Trophoblast cell (in vitro differentiated cells and primary cell): ENCODE data around the gene SENP5.

ENCODE experiments used
- DNase-seq, 2 donors: peaks; one replicate each; pipeline ENCODE4 v3.0.0-alpha.2; 2016
- H2AFZ ChIP-seq: 2 replicates; pipeline ENCODE4 v1.6.1; 2013; ENCODE audit warnings: low read length, moderate library complexity, mild to moderate bottlenecking; ENCODE audit not compliant: insufficient read depth, poor library complexity
- H2AK5ac ChIP-seq: 2 replicates; pipeline ENCODE4 v1.6.1; 2013; ENCODE audit warnings: mild to moderate bottlenecking, low read length
- H2BK120ac ChIP-seq: 2 replicates; pipeline ENCODE4 v1.6.1; 2013; ENCODE audit warnings: low read length, mild to moderate bottlenecking, moderate library complexity; ENCODE audit not compliant: insufficient read depth, poor library complexity
- H2BK12ac ChIP-seq: 2 replicates; pipeline ENCODE4 v1.6.1; 2013; ENCODE audit warnings: mild to moderate bottlenecking, low read length, moderate library complexity
- H2BK5ac ChIP-seq: 2 replicates; pipeline ENCODE4 v1.6.1; 2013; ENCODE audit warnings: low read length, low read depth, moderate library complexity, mild to moderate bottlenecking; ENCODE audit not compliant: poor library complexity
- H3K14ac ChIP-seq: 2 replicates; pipeline ENCODE4 v1.6.1; 2013; ENCODE audit warnings: mild to moderate bottlenecking, low read length
- H3K18ac ChIP-seq: 2 replicates; pipeline ENCODE4 v1.6.1; 2013; ENCODE audit warnings: mild to moderate bottlenecking, low read length
- H3K23ac ChIP-seq: 2 replicates; pipeline ENCODE4 v1.6.1; 2013; ENCODE audit warnings: low read length
- H3K27ac ChIP-seq: 2 replicates; pipeline ENCODE4 v1.5.1; 2013; ENCODE audit warnings: low read depth, mild to moderate bottlenecking, inconsistent platforms, low read length, moderate library complexity
- H3K27me3 ChIP-seq: 2 replicates; pipeline ENCODE4 v1.6.1; 2013; ENCODE audit warnings: inconsistent platforms, mild to moderate bottlenecking, low read length, moderate library complexity; ENCODE audit not compliant: insufficient read depth
- H3K36me3 ChIP-seq, 2 experiments: 1 replicate in 1 of 2; 2 replicates in 1 of 2; pipeline ENCODE4 v1.6.1; 2013; ENCODE audit warnings: low read length in 2 of 2, mild to moderate bottlenecking in 2 of 2, moderate library complexity in 1 of 2; ENCODE audit not compliant: insufficient read depth in 2 of 2, control insufficient read depth in 1 of 2
- H3K4ac ChIP-seq: 2 replicates; pipeline ENCODE4 v1.6.1; 2013; ENCODE audit warnings: low read depth, mild to moderate bottlenecking, low read length, moderate library complexity
- H3K4me1 ChIP-seq, 2 experiments: 1 replicate in 1 of 2; 2 replicates in 1 of 2; pipeline ENCODE4 v1.6.1; 2013; ENCODE audit warnings: low read length in 2 of 2, mild to moderate bottlenecking in 2 of 2, moderate library complexity in 1 of 2; ENCODE audit not compliant: insufficient read depth in 2 of 2, control insufficient read depth in 1 of 2
- H3K4me2 ChIP-seq: 2 replicates; pipeline ENCODE4 v1.6.1; 2013; ENCODE audit warnings: inconsistent platforms, mild to moderate bottlenecking, low read length, moderate library complexity
- H3K4me3 ChIP-seq: 2 replicates; pipeline ENCODE4 v1.5.1; 2013; ENCODE audit warnings: mild to moderate bottlenecking, low read depth, low read length, inconsistent platforms
- H3K79me1 ChIP-seq: one replicate; pipeline ENCODE4 v1.6.1; 2013; ENCODE audit warnings: low read length
- H3K79me2 ChIP-seq: 2 replicates; pipeline ENCODE4 v1.6.1; 2013; ENCODE audit warnings: low read length, mild to moderate bottlenecking; ENCODE audit not compliant: control insufficient read depth, insufficient read depth, poor library complexity
- H3K9ac ChIP-seq: 2 replicates; pipeline ENCODE4 v1.6.1; 2013; ENCODE audit warnings: mild to moderate bottlenecking, low read length
- H3K9me3 ChIP-seq: 2 replicates; pipeline ENCODE4 v1.6.1; 2013; ENCODE audit warnings: low read depth, mild to moderate bottlenecking, control low read depth, inconsistent platforms, low read length; ENCODE audit not compliant: insufficient read depth
- H4K12ac ChIP-seq: 2 replicates; pipeline ENCODE4 v1.6.1; 2013; ENCODE audit warnings: low read depth, mild to moderate bottlenecking, low read length, moderate library complexity
- H4K8ac ChIP-seq: 2 replicates; pipeline ENCODE4 v1.6.1; 2013; ENCODE audit warnings: low read depth, mild to moderate bottlenecking, low read length, moderate library complexity
- H4K91ac ChIP-seq: one replicate; pipeline ENCODE4 v1.6.1; 2013; ENCODE audit warnings: low read depth, mild to moderate bottlenecking, low read length, moderate library complexity
- WGBS: extraction: QIAGEN DNeasy Blood & Tissue Kit; methylation state at CpG from one replicate; pipeline ENCODE4 v1.1.7; 2013; ENCODE audit warnings: missing lambda C conversion rate; ENCODE audit not compliant: insufficient read length, insufficient coverage; ENCODE audit errors: extremely low coverage; 5-methylcytosine and 5-hydroxymethylcytosine counted together

Gene SENP5

DNA sequence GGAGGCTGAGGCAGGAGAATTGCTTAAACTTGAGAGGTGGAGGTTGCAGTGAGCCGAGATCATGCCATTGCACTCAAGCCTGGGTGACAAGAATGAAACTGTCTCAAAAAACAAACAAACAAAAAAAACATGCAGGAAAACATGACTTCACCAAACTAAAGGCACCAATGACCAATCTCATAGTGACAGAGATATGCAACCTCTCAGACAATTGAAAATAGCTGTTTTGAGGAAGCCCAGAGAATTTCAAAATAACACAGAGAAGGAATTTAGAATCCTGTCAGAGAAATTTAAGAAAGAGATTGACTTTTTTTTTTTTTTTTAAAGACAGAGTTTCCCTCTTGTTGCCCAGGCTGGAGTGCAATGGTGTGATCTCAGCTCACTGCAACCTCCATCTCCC lies 48.5 kb downstream of the SENP5 start:
- peaks cover 11 to 14% of the 10 kb centered on the region in 2 experiments for H3K36me3 ChIP-seq
- no peak overlapping the region for H2AK5ac ChIP-seq
- no peak overlapping the region for H3K14ac ChIP-seq
- H3K4me2 ChIP-seq: no peak overlapping the region
- WGBS: no CpG with 5 or more reads among the region's 1 CpG
- no peak overlapping the region for H3K9ac ChIP-seq
- no peak overlapping the region for H3K23ac ChIP-seq
- no peak overlapping the region for H2BK5ac ChIP-seq
- no peak overlapping the region for H2BK12ac ChIP-seq
- H3K27me3 ChIP-seq: no peaks in the 10 kb centered on the region
- no peak overlapping the region for H3K4ac ChIP-seq
- no peak overlapping the region for H4K91ac ChIP-seq
- H3K4me3 ChIP-seq: no peak overlapping the region
- DNase-seq: no peak
- H3K9me3 ChIP-seq: no peaks in the 10 kb centered on the region
- no peaks in the 10 kb centered on the region for H3K4me1 ChIP-seq
- no peak overlapping the region for H3K18ac ChIP-seq
- no peak overlapping the region for H2AFZ ChIP-seq
- H3K79me1 ChIP-seq: no peaks in the 10 kb centered on the region
- no peaks in the 10 kb centered on the region for H3K79me2 ChIP-seq
- H4K12ac ChIP-seq: no peak overlapping the region
- H2BK120ac ChIP-seq: no peak overlapping the region
- no peak overlapping the region for H4K8ac ChIP-seq
- no peak overlapping the region for H3K27ac ChIP-seq

- Histone ChIP-seq H3K4me3 (no peak overlapping the region), H3K23ac (no peak overlapping the region), H2BK12ac (no peak overlapping the region), H2AFZ (no peak overlapping the region), H3K27ac (no peak overlapping the region), H4K91ac (no peak overlapping the region), H3K36me3 (peaks cover 11 to 14% of the 10 kb centered on the region in 2 experiments), H4K12ac (no peak overlapping the region), H2BK120ac (no peak overlapping the region), H3K79me2 (no peaks in the 10 kb centered on the region), H3K9me3 (no peaks in the 10 kb centered on the region), H4K8ac (no peak overlapping the region), H2AK5ac (no peak overlapping the region), H3K4me2 (no peak overlapping the region), H3K18ac (no peak overlapping the region), H3K14ac (no peak overlapping the region), H2BK5ac (no peak overlapping the region), H3K9ac (no peak overlapping the region), H3K27me3 (no peaks in the 10 kb centered on the region), H3K79me1 (no peaks in the 10 kb centered on the region), H3K4ac (no peak overlapping the region), H3K4me1 (no peaks in the 10 kb centered on the region)
- no CpG with 5 or more reads among the region's 3 CpGs for WGBS
- peak in 1 of 2 donors; percentile 30 for DNase-seq
Measured at GRCh38 chr3:196916995-196917394, 49.3 kb downstream of the SENP5 start.

GRCh38 chr3:196918968-196919367 lies 51.2 kb downstream of the SENP5 start:
- no peak overlapping the region for H3K23ac ChIP-seq
- H4K91ac ChIP-seq: no peak overlapping the region
- no peak overlapping the region for H3K9ac ChIP-seq
- no peak overlapping the region for H4K8ac ChIP-seq
- no peaks in the 10 kb centered on the region for H3K79me1 ChIP-seq
- no peak overlapping the region for H2BK120ac ChIP-seq
- H3K4me1 ChIP-seq: no peaks in the 10 kb centered on the region
- H3K36me3 ChIP-seq: peaks cover 16 to 17% of the 10 kb centered on the region in 2 experiments
- no peak overlapping the region for H2AK5ac ChIP-seq
- H3K9me3 ChIP-seq: no peaks in the 10 kb centered on the region
- no peak overlapping the region for H3K14ac ChIP-seq
- no peak overlapping the region for H3K4me3 ChIP-seq
- no peak overlapping the region for H2BK5ac ChIP-seq
- no peak for DNase-seq
- H3K18ac ChIP-seq: no peak overlapping the region
- H2AFZ ChIP-seq: no peak overlapping the region
- WGBS: no CpG with 5 or more reads among the region's 2 CpGs
- H3K27ac ChIP-seq: no peak overlapping the region
- H3K4me2 ChIP-seq: no peak overlapping the region
- no peak overlapping the region for H2BK12ac ChIP-seq
- no peak overlapping the region for H3K4ac ChIP-seq
- no peak overlapping the region for H4K12ac ChIP-seq
- no peaks in the 10 kb centered on the region for H3K27me3 ChIP-seq
- no peaks in the 10 kb centered on the region for H3K79me2 ChIP-seq

DNA sequence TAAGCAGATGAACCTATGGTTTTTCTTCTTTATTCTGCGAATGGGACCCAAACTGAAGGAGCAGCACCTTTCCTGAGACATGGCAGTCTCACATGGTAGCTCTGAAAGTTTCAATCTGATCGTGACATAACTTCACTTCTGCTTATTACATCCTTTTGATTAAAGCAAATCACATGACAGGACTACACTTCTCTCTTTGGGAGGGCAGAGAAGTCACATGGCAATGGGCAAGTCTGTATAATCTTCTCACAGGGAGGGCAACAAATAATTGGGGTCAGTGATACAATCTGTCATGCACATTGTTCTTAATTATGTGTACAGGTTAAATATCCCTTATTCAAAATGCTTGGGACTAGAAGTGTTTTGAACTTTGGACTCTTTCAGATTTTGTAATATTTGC lies 53.0 kb downstream of the SENP5 start:
- Histone ChIP-seq H3K14ac (no peak overlapping the region), H4K12ac (no peak overlapping the region), H3K9ac (no peak overlapping the region), H3K79me2 (no peaks in the 10 kb centered on the region), H3K9me3 (no peaks in the 10 kb centered on the region), H3K18ac (no peak overlapping the region), H2BK5ac (no peak overlapping the region), H2AK5ac (no peak overlapping the region), H2BK120ac (no peak overlapping the region), H2AFZ (no peak overlapping the region), H3K4me3 (no peak overlapping the region), H3K79me1 (no peaks in the 10 kb centered on the region), H3K36me3 (peaks cover 5 to 10% of the 10 kb centered on the region in 2 experiments), H4K8ac (no peak overlapping the region), H3K23ac (no peak overlapping the region), H3K4ac (no peak overlapping the region), H3K4me1 (no peaks in the 10 kb centered on the region), H3K27me3 (no peaks in the 10 kb centered on the region), H3K27ac (no peak overlapping the region), H3K4me2 (no peak overlapping the region), H2BK12ac (no peak overlapping the region), H4K91ac (no peak overlapping the region)
- no peak for DNase-seq
- WGBS: no CpG with 5 or more reads among the region's 2 CpGs
